Measurements from ENCODE around the gene NCF4.

Gene NCF4

DNA sequence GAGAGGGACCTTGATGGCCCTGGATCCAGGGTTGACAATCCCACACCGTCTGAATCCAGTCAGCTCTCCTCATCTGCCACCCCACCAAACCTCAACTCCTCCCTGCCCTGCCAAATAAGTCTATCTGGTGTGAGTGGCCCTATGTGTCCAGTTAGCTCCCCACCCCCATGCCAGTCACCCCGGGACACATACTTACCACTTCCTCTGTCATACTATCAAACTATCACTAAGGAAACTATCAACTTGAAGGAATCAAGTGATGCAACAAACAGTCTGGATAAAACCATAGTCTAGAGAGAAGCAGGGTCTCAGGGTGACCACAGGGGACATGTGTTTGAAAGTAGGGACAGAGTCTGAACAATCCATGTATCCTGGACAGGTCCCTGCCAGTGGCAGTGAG lies 39.4 kb downstream of the NCF4 start:
- no peak for TF ChIP-seq CTCF (IDR thresholded peaks at IDR 0.05)

DNA sequence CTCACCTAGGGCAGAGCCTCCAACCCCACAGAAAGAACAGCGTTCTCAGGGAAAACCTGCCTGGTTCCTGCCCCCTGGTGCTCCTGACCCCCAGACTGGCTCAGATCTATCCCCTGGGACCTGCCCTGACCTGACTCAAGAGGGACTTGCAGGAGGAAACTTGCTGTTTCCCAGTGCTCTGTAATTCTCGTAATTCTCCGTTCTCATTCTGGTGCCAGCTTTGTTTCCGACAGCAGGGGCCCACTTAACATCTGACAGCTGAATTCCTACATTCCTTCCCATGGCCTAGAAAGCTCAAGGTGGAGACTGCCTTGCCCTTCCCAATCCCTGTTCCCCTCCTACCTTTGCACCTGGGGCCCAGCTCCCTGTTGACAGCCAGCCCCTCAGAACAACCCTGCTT lies 40.1 kb downstream of the NCF4 start:
- TF ChIP-seq CTCF (IDR thresholded peaks at IDR 0.05): no peak

DNA sequence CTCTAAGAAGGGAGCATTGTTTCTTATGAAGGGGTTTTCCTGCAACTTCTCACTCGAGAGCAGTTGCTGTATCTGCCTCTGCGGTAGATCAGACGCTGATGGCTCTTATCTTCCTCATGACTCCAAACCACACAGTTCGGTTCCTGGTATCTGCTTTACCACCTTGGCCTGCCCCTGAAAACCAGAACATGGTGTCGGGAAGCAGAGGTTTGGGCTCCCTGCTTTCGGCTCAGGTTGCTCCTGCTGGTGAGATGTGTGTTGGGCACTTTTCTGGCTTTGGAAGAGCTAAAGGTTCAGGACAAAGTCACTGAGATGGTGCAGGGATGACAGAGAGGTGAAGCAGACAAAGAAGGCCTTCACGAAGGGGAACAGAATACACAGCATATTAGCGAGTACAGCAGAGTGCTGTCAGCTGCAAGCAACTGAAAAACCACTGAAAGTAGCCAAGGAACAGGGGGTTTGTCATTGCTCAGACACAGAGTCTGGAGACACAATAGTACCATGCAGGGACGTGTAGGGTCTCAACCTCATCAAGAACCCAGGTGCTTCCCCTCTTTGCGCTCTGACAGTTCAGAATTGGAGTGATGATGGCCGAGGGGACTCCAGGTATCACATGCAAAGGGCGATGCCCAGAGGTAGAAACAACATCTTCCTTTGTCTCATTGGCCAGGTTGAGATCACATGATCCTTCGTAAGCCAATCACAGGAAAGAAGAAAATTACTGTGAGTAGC lies 40.8 kb downstream of the NCF4 start:
- no peak for TF ChIP-seq CTCF (IDR thresholded peaks at IDR 0.05)

DNA sequence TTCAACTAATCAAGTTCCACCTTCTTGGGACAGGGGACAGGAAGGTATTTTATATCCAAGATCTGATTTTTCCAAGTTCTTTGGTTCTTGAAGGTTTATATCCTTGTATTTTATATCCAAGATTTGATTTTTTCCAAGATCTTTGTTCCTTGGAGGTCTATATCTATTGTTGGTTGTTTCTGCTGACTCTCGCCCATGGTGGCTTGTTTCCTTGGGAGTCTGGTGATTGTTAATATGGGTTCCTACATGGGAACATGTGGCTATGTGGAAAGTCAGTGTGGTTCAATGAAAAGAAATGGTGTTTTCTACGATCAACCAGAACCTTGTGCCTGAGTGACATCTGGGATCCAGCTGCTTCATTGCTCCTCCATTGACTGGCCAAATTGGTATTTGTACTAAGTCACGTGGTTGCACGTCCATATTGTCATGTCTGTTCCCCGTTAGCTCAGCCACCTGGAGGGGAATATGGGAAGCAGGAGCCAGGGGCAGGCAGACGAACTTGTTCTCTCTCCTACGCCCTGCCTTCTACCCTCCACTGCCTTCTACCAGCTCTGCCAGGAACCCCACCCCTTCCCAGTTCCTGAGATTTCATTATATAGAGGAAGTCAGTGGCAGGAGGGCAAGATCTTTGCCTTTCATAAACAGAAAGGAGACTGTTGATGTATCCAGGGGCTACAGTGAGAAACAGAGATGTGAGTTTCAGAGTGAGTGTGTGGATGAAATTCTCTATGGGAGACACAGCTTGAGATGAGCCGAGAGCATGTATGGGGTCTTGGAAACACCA lies 41.5 kb downstream of the NCF4 start:
- TF ChIP-seq CTCF (IDR thresholded peaks at IDR 0.05): no peak

DNA sequence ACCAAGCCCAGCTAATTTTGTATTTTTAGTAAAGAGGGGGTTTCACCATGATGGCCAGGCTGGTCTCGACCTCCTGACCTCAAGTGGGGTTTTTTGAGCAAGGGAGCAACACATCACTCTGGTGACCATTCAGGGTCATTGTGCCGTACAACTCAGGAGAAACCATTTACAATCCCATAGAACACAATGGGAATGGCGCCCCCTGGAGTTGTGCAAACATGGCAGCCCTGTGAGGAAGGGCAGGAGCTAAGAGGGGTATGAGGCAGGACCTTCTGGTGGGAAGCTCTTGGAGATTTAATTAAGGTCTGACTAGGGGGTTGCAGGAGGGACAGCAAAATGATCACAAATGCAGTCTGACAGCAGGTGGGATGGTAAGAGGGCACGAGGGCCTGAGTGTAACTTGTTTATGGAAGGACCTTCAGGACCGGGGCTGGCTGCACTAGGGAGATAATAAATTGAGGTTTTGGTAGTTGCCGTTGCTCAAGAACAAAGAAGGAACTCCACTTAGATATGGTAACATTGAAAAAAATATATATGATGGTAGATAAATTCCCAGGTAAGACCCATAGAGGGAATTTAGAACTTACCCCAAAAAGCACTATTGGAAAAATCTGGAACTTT lies 43.6 kb downstream of the NCF4 start:
- peak; percentile 26; the same call in 1 of the 2 replicates for TF ChIP-seq CTCF (IDR thresholded peaks at IDR 0.05)

- no peak for TF ChIP-seq CTCF (IDR thresholded peaks at IDR 0.05)
Measured at GRCh38 chr22:36907253-36908195, 46.7 kb downstream of the NCF4 start.

GRCh38 chr22:36910461-36910860 lies 49.7 kb downstream of the NCF4 start:
- no peak for TF ChIP-seq CTCF (IDR thresholded peaks at IDR 0.05)

All from LNCAP (cell line).